Breast epithelium (tissue), 3 donors: ENCODE measurements around the gene METTL9.
"Not testable (repeated sequence)": the region's sequence is repeated elsewhere in the genome, so short reads cannot be mapped to it uniquely, and the experiment has no call there.

ENCODE experiments used
- CTCF ChIP-seq, 3 donors: fragments of 450-650 bp; IDR thresholded peaks; one replicate each; pipeline ENCODE4 v1.5.1; 2016 to 2017; ENCODE audit warnings: antibody characterized with exemption in 3 of 3, mild to moderate bottlenecking in 3 of 3, moderate library complexity in 3 of 3
- POLR2A ChIP-seq: fragments of 450-650 bp; IDR thresholded peaks from one replicate; pipeline ENCODE4 v1.6.1; 2016; ENCODE audit warnings: antibody characterized with exemption, mild to moderate bottlenecking, moderate library complexity

DNA sequence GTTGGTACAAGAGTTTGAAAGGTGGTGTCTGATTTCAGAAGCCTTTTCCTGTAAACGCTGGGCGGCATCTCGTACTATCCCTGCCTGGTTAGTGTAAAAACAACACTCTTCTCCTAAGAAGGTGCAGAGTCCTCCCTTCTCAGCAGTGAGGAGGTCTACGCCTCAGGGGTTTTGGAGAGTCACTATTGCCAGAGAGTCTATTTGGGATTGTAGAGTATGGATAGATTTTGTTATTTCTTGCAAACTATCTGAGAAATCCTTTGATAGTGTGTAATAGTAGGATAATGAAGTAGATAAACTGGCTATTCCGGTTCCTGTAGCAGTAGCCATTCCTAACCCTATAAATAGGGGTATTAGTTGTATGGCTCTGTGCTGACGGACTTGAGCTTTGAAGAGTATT is 31.5 kb downstream of the METTL9 start:
- TF ChIP-seq CTCF (IDR thresholded peaks at IDR 0.05); POLR2A: not testable (repeated sequence)
